Panc1 (cell line): ENCODE data around the gene GCSAM. TPM values are rescaled to one million over a fixed set of nuclear protein-coding genes. Genes with fewer than 3 reads are reported as not detected.

ENCODE experiments used
- ATAC-seq: fragments of 200-7000 bp; cut with Tn5 transposase; 2 replicates; pipeline ENCODE4 v1.9.1; 2020; ENCODE audit warnings: mild to moderate bottlenecking, moderate library complexity
- BruUV-seq: library from RNA; stranded (reverse); fragments of 400-500 nt; replicated peaks from 2 replicates; lab custom pipeline; 2021; lab: Mats Ljungman, UMichigan
- CTCF ChIA-PET: fragments of 300-600 bp; sonication (Branson Sonifier 250); formaldehyde crosslinking; loops from one replicate; lab custom pipeline; 2022; ENCODE audit warnings: antibody characterized with exemption; lab: Charles Lee
- POLR2A ChIA-PET: fragments of 300-600 bp; sonication (Branson Sonifier 250); formaldehyde crosslinking; loops from one replicate; lab custom pipeline; 2022; ENCODE audit warnings: antibody characterized with exemption; lab: Charles Lee
- DNase-seq: peaks from one replicate; pipeline ENCODE4 v3.0.0-alpha.2; 2010; ENCODE audit warnings: low read depth, low spot score
- H3K27ac ChIP-seq: 2 replicates; pipeline ENCODE4 v1.5.1; 2011; ENCODE audit warnings: mild to moderate bottlenecking, low read length, inconsistent platforms
- H3K27me3 ChIP-seq: fragments of 200-500 bp; sonication (Bioruptor generic); 2 replicates; pipeline ENCODE4 v1.6.0; 2014; ENCODE audit warnings: low read length, inconsistent platforms; ENCODE audit not compliant: control insufficient read depth, insufficient read depth
- H3K36me3 ChIP-seq: fragments of 200-500 bp; sonication (Bioruptor generic); 2 replicates; pipeline ENCODE4 v1.5.1; 2014; ENCODE audit warnings: inconsistent platforms, mild to moderate bottlenecking, low read length, moderate library complexity; ENCODE audit not compliant: control insufficient read depth, insufficient read depth
- H3K4me1 ChIP-seq: 2 replicates; pipeline ENCODE4 v1.5.1; 2011; ENCODE audit warnings: inconsistent platforms, mild to moderate bottlenecking, low read length, moderate library complexity; ENCODE audit not compliant: control insufficient read depth, insufficient read depth
- H3K4me3 ChIP-seq, 2 experiments: 2 replicates each; pipeline ENCODE4 v1.5.1; 2011 to 2012; ENCODE audit warnings: low read depth in 2 of 2, low read length in 2 of 2, mild to moderate bottlenecking in 2 of 2, inconsistent platforms in 1 of 2, moderate library complexity in 1 of 2
- H3K9me3 ChIP-seq: fragments of 200-500 bp; sonication (Bioruptor generic); 2 replicates; pipeline ENCODE4 v1.5.1; 2014; ENCODE audit warnings: low read depth, mild to moderate bottlenecking, inconsistent platforms, low read length, moderate library complexity; ENCODE audit not compliant: control insufficient read depth, insufficient read depth
- CTCF ChIP-seq: fragments of 450-650 bp; IDR thresholded peaks from 2 replicates; pipeline ENCODE4 v1.5.1; 2017; ENCODE audit warnings: mild to moderate bottlenecking
- POLR2AphosphoS5 ChIP-seq: IDR thresholded peaks from 2 replicates; pipeline ENCODE4 v1.6.1; 2012; ENCODE audit warnings: mild to moderate bottlenecking, low read depth, low read length, moderate library complexity
- REST ChIP-seq, 2 experiments: IDR thresholded peaks; 2 replicates each; pipeline ENCODE4 v1.6.1; 2011 to 2012; ENCODE audit warnings: low read depth in 2 of 2, control low read depth in 1 of 2, low read length in 1 of 2, mild to moderate bottlenecking in 1 of 2, moderate library complexity in 1 of 2; ENCODE audit not compliant: insufficient read depth in 1 of 2
- SIN3A ChIP-seq: IDR thresholded peaks from 2 replicates; pipeline ENCODE4 v1.6.1; 2012; ENCODE audit warnings: low read depth, mild to moderate bottlenecking, low read length, moderate library complexity, borderline replicate concordance; ENCODE audit not compliant: insufficient read depth
- TCF7L2 ChIP-seq: IDR thresholded peaks from 2 replicates; pipeline ENCODE4 v1.6.1; 2011; ENCODE audit warnings: mild to moderate bottlenecking, low read depth, low read length, inconsistent platforms
- in situ Hi-C: cut with HindIII; loops from 2 replicates; pipeline ENCODE4 v1.10.0; 2016; ENCODE audit warnings: low sequenced_read_pairs, low pct_unique_long_range_greater_than_20kb
- intact Hi-C: fragments of 100-400 bp; cut with micrococcal nuclease; formaldehyde crosslinking; loops from one replicate; pipeline ENCODE4 v1.10.0; 2022; ENCODE audit not compliant: unreplicated experiment
- total RNA-seq: library from RNA; stranded (reverse); gene quantifications from one replicate; pipeline ENCODE4 v1.2.1, GENCODE V29; 2021; ENCODE audit not compliant: unreplicated experiment

Gene GCSAM
- total RNA-seq, 1 experiment from 2014 or later: 0.08 TPM

- no peaks in the 10 kb centered on the region for H3K9me3 ChIP-seq
- H3K27ac ChIP-seq: peak overlapping the region; percentile 45
- H3K4me3 ChIP-seq: no peak overlapping the region
- no TSS peak for BruUV-seq
- ATAC-seq (no peak), DNase-seq (no peak)
- ChIA-PET CTCF (no interaction called here), POLR2A (no interaction called here)
- H3K36me3 ChIP-seq: no peaks in the 10 kb centered on the region
- peak; percentile 31; the same call in 1 of the 2 replicates for TF ChIP-seq TCF7L2
- TF ChIP-seq POLR2AphosphoS5: no peak
- TF ChIP-seq SIN3A: no peak
- H3K4me1 ChIP-seq: peaks cover 56% of the 10 kb centered on the region
- in situ Hi-C loops: no loop called here
- no peaks in the 10 kb centered on the region for H3K27me3 ChIP-seq
- intact Hi-C loops: no loop called here
These were observed 42.0 kb downstream of the GCSAM start for GRCh38 chr3:112090887-112091586.

GRCh38 chr3:112089956-112090886 lies 42.8 kb downstream of the GCSAM start:
- BruUV-seq: no TSS peak
- ChIA-PET CTCF (interaction anchor here (0.6 kb wide), 2 partner anchors 375 to 886 kb away, joined by 4 to 7 read pairs; no protein-coding TSS in a partner anchor), POLR2A (interaction anchor here (0.6 kb wide), 2 partner anchors 19 to 676 kb away, joined by 7 to 17 read pairs; no protein-coding TSS in a partner anchor)
- H3K9me3 ChIP-seq: no peaks in the 10 kb centered on the region
- no peaks in the 10 kb centered on the region for H3K27me3 ChIP-seq
- intact Hi-C loops (no loop called here), in situ Hi-C loops (no loop called here)
- H3K4me1 ChIP-seq: peaks cover 55% of the 10 kb centered on the region
- ATAC-seq (no peak), DNase-seq (no peak)
- no peaks in the 10 kb centered on the region for H3K36me3 ChIP-seq
- TF ChIP-seq POLR2AphosphoS5 (no peak), TCF7L2 (peak; percentile 82), CTCF (no peak), REST (IDR thresholded peaks at IDR 0.05; ENCODE audit: insufficient read depth in 1 of 2, low read depth in 2 of 2, low read length in 1 of 2) (no peak), SIN3A (no peak)
- no peak overlapping the region for H3K4me3 ChIP-seq
- peak overlapping the region; percentile 45 for H3K27ac ChIP-seq
